B cell (primary cell): Measurements from ENCODE around the gene LENG9.

Experiments
- CTCF ChIP-seq: fragments of 200-600 bp; IDR thresholded peaks from one replicate; pipeline ENCODE4 v1.8.0; 2022; ENCODE audit warnings: antibody characterized with exemption, mild to moderate bottlenecking
- EZH2 ChIP-seq: IDR thresholded peaks from 2 replicates; pipeline ENCODE4 v1.6.1; 2012; ENCODE audit warnings: borderline replicate concordance, low read depth, mild to moderate bottlenecking, moderate library complexity, low read length; ENCODE audit not compliant: insufficient read depth, poor library complexity, severe bottlenecking

- TF ChIP-seq CTCF (no peak), EZH2 (no peak)
Observed at GRCh38 chr19:54428323-54429175, 35.0 kb downstream of the LENG9 start.
